ENCODE measurements around the gene ANAPC5. TPM values are rescaled to one million over a fixed set of nuclear protein-coding genes. Genes with fewer than 3 reads are reported as not detected.
A peak's percentile ranks its signal among the peaks of the same experiment; 100 is the strongest.

Gene ANAPC5
- total RNA-seq, 1 donor from 2014 or later = 65.1 TPM

- Histone ChIP-seq H3K36me3 (no peaks in the 10 kb centered on the region), H3K27ac (replicated peaks) (no peak overlapping the region), H3K4me3 (no peak overlapping the region), H3K9me3 (replicated peaks) (no peaks in the 10 kb centered on the region), H3K4me1 (peaks cover 2% of the 10 kb centered on the region), H3K27me3 (ENCODE audit: low read depth) (peaks cover 2% of the 10 kb centered on the region)
- DNase-seq = no peak
- TF ChIP-seq CTCF (IDR thresholded peaks at IDR 0.05; ENCODE audit: borderline replicate concordance) = no peak
- intact Hi-C loops (cut with micrococcal nuclease) = no loop called here
These were observed 5.9 kb upstream of the ANAPC5 start for GRCh38 chr12:121358073-121358472.

GRCh38 chr12:121357331-121357730 is 5.1 kb upstream of the ANAPC5 start:
- Histone ChIP-seq H3K36me3 (no peaks in the 10 kb centered on the region), H3K27ac (replicated peaks) (no peak overlapping the region), H3K9me3 (replicated peaks) (no peaks in the 10 kb centered on the region), H3K4me3 (no peak overlapping the region), H3K27me3 (ENCODE audit: low read depth) (no peaks in the 10 kb centered on the region), H3K4me1 (peaks cover 4% of the 10 kb centered on the region)
- no peak for TF ChIP-seq CTCF (IDR thresholded peaks at IDR 0.05; ENCODE audit: borderline replicate concordance)
- DNase-seq = no peak
- intact Hi-C loops (cut with micrococcal nuclease) = no loop called here

GRCh38 chr12:121356657-121357056 is 4.4 kb upstream of the ANAPC5 start:
- DNase-seq = no peak
- no peak overlapping the region for H3K27ac ChIP-seq (replicated peaks)
- peaks cover 10% of the 10 kb centered on the region for H3K4me1 ChIP-seq
- H3K27me3 ChIP-seq (ENCODE audit: low read depth) = no peaks in the 10 kb centered on the region
- intact Hi-C loops (cut with micrococcal nuclease) = no loop called here
- TF ChIP-seq CTCF (IDR thresholded peaks at IDR 0.05; ENCODE audit: borderline replicate concordance) = no peak
- no peaks in the 10 kb centered on the region for H3K36me3 ChIP-seq
- H3K9me3 ChIP-seq (replicated peaks) = no peaks in the 10 kb centered on the region
- H3K4me3 ChIP-seq = no peak overlapping the region

GRCh38 chr12:121355818-121356217 is 3.6 kb upstream of the ANAPC5 start:
- Histone ChIP-seq H3K36me3 (no peaks in the 10 kb centered on the region), H3K4me3 (no peak overlapping the region), H3K4me1 (peaks cover 18% of the 10 kb centered on the region), H3K27me3 (ENCODE audit: low read depth) (no peaks in the 10 kb centered on the region), H3K9me3 (replicated peaks) (no peaks in the 10 kb centered on the region), H3K27ac (replicated peaks) (no peak overlapping the region)
- TF ChIP-seq CTCF (IDR thresholded peaks at IDR 0.05; ENCODE audit: borderline replicate concordance) = no peak
- intact Hi-C loops (cut with micrococcal nuclease) = no loop called here
- no peak for DNase-seq

- peaks cover 2% of the 10 kb centered on the region for H3K36me3 ChIP-seq
- TF ChIP-seq CTCF (IDR thresholded peaks at IDR 0.05; ENCODE audit: borderline replicate concordance) = no peak
- H3K27ac ChIP-seq (replicated peaks) = peak overlapping the region; percentile 92
- peak overlapping the region; percentile 93 for H3K4me3 ChIP-seq
- H3K27me3 ChIP-seq (ENCODE audit: low read depth) = no peaks in the 10 kb centered on the region
- intact Hi-C loops (cut with micrococcal nuclease) = no loop called here
- no peaks in the 10 kb centered on the region for H3K9me3 ChIP-seq (replicated peaks)
- no peak for DNase-seq
- H3K4me1 ChIP-seq = peaks cover 35% of the 10 kb centered on the region
These were observed 439 bp upstream of the ANAPC5 start for GRCh38 chr12:121352682-121353018.

GRCh38 chr12:121346747-121347146 is 5.5 kb downstream of the ANAPC5 start:
- Histone ChIP-seq H3K27ac (replicated peaks) (no peak overlapping the region), H3K4me1 (peaks cover 32% of the 10 kb centered on the region), H3K4me3 (no peak overlapping the region), H3K9me3 (replicated peaks) (no peaks in the 10 kb centered on the region), H3K36me3 (peaks cover 59% of the 10 kb centered on the region), H3K27me3 (ENCODE audit: low read depth) (no peaks in the 10 kb centered on the region)
- intact Hi-C loops (cut with micrococcal nuclease) = no loop called here
- no peak for DNase-seq
- no peak for TF ChIP-seq CTCF (IDR thresholded peaks at IDR 0.05; ENCODE audit: borderline replicate concordance)

All from left ventricle myocardium inferior (tissue), 1 donor.